ENCODE results near the gene CLVS2.

DNA sequence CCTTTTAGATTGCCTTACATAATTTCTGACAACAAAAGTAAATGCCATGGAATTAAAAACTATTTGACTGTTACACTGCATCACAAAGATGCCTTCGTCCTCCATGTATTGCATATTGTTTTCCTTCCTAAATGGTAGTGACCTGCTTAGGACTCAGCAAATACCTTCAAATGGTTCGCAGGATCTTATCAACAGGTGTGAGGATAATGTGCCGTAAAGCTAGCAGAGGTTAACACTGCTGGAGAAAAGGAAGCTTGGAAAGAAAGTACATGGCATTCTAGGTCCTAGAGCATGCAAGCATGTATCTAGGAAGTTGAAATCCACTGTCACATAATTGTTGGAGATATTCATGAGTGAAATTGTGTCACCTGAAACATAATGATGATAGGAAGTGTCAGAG is 5.5 kb downstream of the CLVS2 start:
- TF ChIP-seq POLR2A (IDR thresholded peaks at IDR 0.05; ENCODE audit: low read length) (no peak), GATA1 (IDR thresholded peaks at IDR 0.05; ENCODE audit: low read depth, low read length) (no peak)

All from erythroblast (primary cell).